T1000 (cell line): ENCODE data around the gene SYT13.

Experiments used
- DNase-seq: peaks from one replicate; lab custom pipeline; 2025; ENCODE audit warnings: mixed read lengths; lab: John Stamatoyannopoulos, UW

SYT13 gene

DNA sequence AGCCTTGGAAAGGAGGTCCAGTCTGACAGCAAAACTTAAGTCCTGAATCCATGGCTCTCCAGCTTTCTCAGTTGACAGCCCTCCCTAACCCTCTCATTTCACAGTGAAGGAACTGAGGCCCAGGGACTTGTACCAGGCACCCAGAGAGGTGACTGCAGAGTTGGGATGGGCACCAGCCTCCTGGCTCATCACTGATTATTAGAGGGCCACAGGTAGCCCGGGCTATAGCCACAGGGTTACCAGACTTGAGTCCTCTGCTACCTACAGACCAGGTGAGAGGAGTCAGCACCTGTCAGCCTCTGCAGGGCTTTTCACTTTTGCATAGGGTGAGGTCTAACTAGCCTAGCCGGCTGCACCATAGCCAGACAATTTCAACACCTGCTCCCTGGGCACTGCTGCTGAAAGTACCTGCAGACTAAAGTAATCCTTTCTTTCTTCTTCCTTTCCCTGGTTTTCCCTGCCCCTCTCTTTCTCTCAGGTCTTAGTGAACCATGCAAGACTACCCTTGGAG lies 37.6 kb downstream of the SYT13 start:
- no peak for DNase-seq

DNA sequence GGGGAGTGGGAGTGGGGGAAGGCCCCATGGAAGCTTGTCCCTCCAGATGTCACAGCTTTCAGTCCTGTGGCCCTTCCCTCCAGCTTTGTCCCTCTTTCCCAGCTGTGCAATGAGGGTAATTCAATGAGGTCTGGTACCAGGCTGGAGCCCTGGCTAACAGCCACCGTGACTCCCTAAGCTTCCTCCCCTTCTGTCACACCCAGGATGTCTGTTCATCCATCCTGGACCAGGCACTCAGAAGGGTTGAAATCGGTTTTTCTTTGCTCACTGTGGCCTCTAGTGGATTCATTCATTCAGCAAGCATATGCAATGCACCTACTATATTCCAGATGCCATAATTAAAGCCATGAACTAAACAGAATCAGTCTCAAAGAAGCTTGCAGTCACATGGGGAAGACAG lies 38.7 kb downstream of the SYT13 start:
- DNase-seq, result no peak

DNA sequence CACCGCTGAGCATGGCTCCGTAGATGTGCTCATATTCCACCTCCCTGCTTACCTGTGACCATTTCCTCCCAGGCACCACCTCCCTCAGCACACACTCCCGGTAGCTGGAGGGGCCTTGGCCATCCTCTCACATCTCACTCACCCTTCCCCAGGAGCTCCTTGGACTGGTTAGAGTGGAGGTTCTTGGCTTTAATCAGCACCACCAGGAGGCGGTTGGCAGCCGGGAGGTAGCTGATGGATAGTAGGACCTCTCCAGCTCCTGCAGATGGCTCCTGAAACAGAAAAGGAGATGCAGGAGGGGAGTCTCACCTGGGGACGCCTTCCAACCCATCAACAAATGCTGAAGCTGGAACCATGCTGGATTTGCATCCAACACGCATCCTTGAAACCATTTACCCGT lies 39.9 kb downstream of the SYT13 start:
- no peak for DNase-seq

GRCh38 chr11:45245218-45246045 lies 40.7 kb downstream of the SYT13 start:
- DNase-seq, result no peak

- DNase-seq, result no peak
These were observed 42.2 kb downstream of the SYT13 start for GRCh38 chr11:45243967-45244366.

GRCh38 chr11:45239733-45240132 lies 46.4 kb downstream of the SYT13 start:
- DNase-seq, result no peak

DNA sequence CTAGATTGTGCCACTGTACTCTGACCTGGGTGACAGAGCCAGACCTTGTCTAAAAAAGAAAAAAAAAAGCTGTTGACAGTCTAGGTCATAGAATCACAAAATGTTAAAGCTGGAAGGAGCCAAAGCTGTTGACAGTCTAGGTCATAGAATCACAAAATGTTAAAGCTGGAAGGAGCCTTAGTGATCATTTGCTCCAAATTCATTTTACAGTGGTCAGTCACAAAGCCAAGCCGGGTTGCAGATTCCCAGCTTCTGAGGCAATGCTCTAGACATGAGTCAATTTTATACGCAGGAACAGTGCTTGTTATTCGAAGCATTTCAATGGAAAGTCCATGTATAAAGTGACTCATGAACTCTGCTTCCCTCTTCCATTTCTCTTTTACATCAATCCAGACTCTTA lies 47.4 kb downstream of the SYT13 start:
- DNase-seq, result no peak

- DNase-seq, result no peak
These were observed 48.3 kb downstream of the SYT13 start for GRCh38 chr11:45237711-45238315.

GRCh38 chr11:45234306-45235006 lies 51.7 kb downstream of the SYT13 start:
- DNase-seq, result no peak

DNA sequence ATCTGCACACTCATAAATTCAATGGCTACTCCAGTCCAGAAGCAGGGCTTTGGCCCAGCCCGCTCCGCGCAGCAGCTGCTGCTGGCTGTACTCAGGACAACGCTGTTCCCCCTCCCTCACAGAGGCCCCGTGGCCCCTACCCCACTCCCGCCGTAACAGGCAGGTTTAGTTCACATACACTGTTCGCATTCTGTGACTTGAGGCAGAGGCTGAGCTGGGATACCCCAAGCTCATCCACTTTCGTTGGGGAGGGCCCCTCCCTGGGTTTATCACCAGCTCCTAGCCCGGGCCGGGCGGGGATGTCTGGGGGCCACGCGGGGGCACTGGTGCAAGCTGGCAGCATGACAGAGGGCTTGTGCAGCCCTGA lies 52.4 kb downstream of the SYT13 start:
- no peak for DNase-seq

DNA sequence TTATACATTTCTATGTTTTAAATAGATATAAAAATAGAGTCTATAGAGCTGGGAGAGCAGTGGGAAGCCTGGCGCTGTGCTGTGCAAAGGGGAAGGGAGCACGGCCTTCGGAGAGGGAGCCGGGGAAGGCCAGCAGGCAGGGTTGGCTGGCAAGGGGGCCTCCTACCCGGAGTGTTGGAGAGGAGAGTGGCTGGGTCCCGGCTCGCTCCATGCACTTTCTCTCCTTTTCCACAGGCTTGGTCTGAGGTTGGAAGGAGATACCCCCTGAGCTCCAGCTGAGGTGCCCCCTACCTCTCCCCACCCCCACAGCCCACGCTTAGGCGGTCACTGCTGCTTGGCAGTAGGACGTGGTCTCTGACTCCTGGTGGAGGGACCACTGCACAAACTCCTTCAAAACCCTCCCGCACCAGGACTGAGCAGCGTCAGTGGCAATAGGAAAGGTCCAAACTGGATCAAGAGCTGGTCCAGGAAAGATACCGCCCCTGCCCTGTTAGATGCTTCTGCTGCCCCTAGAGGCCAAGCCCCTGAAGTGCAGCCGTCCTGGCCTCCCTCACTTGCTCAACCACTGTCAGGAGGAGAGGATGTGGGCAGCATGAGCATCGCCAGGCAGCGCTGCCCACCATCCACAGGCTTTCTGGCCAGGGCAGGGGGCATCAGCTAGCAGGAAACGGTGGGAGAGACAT lies 52.9 kb downstream of the SYT13 start:
- DNase-seq, result no peak

GRCh38 chr11:45232341-45233080 lies 53.6 kb downstream of the SYT13 start:
- DNase-seq, result no peak

- no peak for DNase-seq
These were observed 56.6 kb downstream of the SYT13 start for GRCh38 chr11:45229401-45230020.

DNA sequence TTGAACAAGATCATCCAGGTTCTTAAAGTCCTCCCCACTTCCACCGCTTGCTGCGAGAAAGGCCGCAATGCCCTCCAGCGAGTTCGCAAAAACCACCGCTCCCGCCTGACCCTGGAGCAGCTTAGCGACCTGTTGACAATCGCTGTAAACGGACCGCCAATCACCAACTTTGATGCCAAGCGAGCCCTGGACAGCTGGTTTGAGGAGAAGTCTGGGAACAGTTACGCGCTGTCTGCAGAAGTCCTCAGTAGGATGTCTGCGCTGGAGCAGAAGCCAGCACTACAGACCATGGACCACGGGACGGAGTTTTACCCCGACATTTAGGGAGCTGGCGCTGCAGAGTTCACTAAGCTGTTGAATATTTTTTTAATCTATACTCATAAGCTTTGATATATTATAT lies 58.3 kb downstream of the SYT13 start:
- DNase-seq, result no peak

DNA sequence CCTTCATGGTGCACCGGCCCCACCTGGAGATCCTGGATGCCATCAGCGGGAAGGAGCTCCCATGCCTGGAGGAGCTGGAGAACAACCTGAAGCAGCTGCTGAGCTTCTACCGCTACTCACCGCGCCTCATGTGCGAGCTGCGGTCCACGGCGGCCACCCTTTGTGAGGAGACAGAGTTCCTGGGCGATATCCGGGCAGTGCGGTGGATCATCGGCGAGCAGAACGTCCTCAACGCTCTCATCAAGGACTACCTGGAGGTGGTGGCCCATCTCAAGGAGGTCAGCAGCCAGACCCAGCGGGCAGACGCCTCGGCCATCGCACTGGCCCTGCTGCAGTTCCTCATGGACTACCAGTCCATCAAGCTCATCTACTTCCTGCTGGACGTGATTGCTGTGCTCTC lies 59.2 kb downstream of the SYT13 start:
- no peak for DNase-seq

GRCh38 chr11:45225961-45226871 lies 59.9 kb downstream of the SYT13 start:
- no peak for DNase-seq

DNA sequence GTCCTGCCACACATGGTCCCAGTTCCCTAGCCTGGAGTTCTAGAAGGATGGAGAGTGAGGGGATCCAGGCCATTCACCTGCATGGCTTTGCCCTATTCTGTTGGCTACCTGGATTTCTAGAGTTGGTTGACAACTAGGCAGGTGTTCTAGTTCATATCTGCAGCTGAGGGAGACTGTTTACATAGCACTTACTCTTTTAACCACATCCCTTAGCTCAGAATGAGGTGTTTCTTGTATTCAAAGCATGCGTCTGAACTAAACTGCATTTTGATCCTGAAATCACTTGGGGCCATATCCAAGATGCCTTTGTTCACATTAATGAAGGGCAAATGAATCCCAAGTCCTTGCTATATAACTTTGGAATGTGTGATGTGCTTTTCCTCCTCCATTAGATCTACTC lies 60.9 kb downstream of the SYT13 start:
- DNase-seq, result no peak

- DNase-seq, result no peak
These were observed 61.4 kb downstream of the SYT13 start for GRCh38 chr11:45224766-45225165.

DNA sequence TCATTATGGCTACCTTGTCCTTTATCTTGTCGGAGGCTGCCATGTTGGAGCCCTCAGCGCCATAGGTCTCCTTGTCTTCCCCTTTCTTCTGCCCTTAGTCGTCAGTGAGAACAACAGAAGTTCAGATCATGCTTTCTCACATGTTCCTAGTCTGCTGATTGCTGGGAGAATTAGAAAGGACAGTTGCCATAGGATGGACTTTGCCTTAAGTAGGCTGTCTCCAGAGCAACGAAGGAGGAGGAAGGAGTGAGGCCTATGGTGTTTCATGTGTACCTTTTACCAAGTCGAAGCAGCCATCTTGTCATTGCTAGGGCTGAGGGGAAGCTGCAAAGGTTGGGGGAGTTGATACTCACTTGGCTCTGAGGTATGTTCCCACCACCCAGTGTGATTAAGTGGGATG lies 62.6 kb downstream of the SYT13 start:
- no peak for DNase-seq

- no peak for DNase-seq
These were observed 66.7 kb downstream of the SYT13 start for GRCh38 chr11:45219411-45219810.
